ENCODE measurements around the gene THSD4.

THSD4 gene

GRCh38 chr15:71114887-71115566, at the start of gene THSD4:
THSD4 (plus strand) TSS chr15:71115471.
- peak; percentile 94 for DNase-seq

- DNase-seq, result no peak
Measured at GRCh38 chr15:71066983-71067382, 48.3 kb upstream of the THSD4 start.

DNA sequence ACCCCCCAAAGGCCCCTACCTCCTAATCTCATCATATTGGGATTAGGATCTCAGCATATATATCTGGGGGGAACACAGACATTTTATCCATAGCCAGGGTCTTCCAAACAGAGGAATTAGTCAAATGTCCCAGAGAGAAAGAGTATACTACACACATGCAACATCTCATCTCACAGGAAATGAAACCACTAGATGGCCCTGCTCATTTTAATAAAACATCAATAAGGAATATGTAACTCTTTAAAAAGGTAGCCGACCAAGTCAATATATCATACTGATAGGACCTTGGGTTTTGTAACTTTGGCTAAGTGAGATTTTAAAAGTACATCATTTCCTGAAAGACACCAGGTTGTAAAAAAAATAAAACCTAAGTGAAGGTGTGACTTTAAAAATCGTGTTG, 45.6 kb upstream of the THSD4 start:
- DNase-seq, result no peak

DNA sequence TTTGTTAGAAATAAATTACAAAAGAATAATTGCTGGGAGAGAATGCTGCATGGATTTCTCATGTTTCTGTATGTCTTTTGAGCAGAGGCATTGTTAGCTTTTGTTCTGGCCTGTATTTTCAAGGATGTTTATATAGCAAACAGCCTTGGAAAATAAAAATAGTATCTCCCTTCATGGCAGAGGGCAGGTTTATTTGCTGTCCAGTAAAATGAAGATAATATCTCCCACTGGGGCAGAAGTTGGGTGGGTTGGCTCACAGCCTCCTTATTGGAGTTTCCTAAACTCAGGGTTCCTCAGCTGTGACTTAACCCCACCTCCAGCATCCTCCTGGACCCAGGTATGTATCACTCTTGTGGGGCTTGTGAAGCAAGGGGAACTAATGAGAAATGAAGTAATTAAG, 43.7 kb upstream of the THSD4 start:
- DNase-seq, result no peak

GRCh38 chr15:71072423-71072822, 42.8 kb upstream of the THSD4 start:
- no peak for DNase-seq

DNA sequence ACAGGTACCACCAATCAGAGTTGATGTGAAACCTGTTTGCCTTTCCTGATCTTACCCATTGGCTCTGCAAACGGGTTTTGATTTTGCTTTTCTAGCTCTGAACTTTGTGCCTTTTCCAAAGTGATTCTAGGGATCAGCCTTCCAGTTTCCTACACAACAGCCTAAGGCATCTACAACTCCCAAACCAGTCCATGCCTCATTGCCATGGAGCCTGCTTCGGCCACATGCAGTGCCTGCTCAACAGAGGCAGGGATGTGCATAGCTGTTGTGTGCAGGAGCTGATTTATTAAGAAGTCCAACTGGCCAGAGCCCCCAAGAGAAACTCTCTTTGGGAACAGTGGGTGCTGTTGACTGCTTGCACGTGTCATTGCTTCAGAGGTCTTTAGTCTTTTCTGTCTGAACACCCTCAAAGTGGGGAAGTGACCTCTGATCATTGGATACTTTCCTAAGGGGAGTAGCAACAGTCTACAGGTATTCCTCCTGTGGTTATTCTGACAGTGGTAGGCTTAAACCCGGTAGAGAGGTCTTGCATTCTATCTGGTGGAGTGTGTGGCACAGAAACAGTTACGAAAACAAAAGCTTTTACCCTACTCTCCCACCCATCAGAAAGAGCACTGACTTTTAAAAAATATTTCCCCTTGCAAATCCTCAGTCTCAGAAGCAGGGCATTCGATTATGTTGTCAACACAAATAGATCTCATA, 36.6 kb upstream of the THSD4 start:
- DNase-seq, result no peak

DNA sequence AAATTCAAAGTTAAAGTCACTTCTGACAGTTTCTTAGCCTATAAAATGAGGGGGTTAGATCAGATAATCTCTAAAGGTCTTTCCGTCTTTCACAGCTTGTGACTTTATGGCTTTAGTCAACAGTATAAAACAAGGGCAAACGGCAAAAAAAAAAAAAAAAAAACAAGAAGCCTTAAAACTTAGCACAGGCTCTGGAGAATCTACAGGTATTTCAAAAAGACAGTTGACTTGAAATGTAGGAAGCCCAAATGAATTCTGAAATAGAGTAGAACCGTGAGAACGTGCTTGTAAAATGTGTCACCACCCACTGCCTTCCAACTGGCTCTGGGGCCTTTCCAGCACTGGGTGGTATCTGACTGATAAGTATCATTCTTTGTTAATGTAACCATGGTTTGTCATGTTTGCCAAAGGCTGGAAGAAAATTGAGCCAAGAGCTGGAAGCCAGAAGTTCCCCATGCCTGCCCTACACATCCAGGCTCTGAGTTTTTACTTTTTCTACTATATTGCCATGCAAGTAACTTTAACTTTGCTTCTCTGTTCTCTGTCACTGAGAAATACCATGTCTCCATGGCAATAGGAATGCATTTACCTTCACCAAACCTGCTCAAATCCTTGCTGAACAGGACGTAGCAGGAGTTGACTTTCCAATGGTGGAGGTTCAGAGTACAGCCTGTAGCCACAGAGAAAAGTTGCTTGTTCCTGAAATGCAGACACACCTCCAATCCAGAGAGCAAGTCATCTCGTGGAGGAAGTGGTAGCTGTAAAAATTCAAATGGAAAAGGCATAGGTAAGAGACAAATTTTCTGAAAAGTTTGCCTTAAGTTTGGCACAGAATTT, 35.8 kb upstream of the THSD4 start:
- DNase-seq, result no peak

DNA sequence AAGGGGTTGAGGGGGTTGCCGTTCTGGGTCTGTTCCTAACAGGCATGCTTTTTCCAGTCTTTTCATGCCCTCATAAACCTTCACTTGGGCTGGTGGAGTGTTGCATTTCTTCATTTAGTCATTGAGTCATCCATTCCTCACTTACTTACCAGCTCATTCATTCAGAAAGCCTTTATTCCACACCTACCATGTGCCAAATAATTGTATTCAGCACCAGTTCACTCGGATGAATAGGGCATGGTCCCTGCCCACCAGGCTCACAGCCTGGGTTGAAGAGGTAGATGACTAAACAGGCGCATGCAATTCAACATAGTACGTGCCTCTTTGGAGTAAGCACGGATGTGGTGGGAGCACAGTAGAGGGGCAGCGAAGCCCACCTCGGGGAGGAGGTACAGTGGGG, 35.1 kb upstream of the THSD4 start:
- DNase-seq, result no peak

GRCh38 chr15:71080705-71081104, 34.6 kb upstream of the THSD4 start:
- no peak for DNase-seq

DNA sequence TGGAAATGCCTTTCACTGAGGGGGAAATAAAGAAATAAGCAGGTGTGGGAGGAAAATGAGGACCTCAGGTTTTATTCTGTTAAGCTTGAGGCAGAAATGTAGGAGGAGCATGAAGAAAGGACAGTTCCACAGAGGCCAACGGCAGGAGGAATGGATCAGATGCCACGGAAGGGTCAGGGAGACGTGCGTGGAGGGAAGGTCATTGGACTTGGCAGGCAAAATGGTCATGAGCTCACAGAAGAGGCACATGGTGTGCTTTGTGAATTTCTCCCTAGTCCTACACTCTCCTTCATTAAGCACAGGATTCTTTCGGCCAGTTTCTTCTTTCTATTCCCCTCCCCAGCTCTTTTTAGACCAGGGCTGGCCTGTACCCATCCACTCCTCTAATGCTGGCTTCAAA, 32.5 kb upstream of the THSD4 start:
- DNase-seq, result no peak

DNA sequence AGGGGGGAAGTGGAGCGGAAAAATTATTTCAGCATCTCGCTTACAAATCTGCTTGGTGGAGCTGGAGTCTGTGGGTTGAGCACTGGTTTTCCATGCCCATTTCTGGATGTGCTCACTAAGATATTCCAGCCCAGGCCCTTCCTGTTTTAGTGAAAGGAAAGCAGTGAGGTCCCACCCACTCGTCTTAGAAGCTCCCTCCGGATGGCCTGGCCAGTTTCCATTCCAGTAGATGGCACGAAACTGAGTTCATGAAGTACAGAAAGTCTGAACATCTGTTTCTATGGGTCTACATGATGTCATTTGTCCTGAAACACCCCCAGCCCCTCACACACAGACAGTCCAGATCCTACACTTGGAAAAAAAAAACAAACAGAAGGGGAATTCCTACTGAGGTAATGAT, 31.9 kb upstream of the THSD4 start:
- DNase-seq, result no peak

DNA sequence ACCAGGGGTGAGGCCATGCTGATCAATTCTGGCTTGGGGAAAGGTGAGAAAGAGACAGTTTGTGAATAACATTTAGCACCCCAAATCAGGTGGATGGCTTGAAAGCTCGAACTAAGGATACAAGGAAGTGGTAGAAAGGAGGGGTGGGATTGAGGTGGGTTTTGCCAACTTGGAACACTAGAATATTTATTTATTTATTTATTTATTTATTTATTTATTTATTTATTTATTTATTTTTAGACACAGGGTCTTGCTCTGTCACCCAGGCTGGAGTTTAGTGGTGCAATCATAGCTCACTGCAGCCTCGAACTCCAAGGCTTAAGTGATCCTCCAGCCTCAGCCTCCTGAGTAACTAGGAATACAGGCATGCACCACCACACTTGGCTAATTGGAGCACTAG, 31.0 kb upstream of the THSD4 start:
- DNase-seq, result peak; percentile 10

- peak; percentile 43 for DNase-seq
Measured at GRCh38 chr15:71085809-71086208, 29.5 kb upstream of the THSD4 start.

GRCh38 chr15:71088155-71088554, 27.1 kb upstream of the THSD4 start:
- no peak for DNase-seq

- no peak for DNase-seq
Measured at GRCh38 chr15:71088683-71089082, 26.6 kb upstream of the THSD4 start.

GRCh38 chr15:71089801-71090200, 25.5 kb upstream of the THSD4 start:
- DNase-seq, result no peak

GRCh38 chr15:71091601-71092000, 23.7 kb upstream of the THSD4 start:
- peak; percentile 3 for DNase-seq

DNA sequence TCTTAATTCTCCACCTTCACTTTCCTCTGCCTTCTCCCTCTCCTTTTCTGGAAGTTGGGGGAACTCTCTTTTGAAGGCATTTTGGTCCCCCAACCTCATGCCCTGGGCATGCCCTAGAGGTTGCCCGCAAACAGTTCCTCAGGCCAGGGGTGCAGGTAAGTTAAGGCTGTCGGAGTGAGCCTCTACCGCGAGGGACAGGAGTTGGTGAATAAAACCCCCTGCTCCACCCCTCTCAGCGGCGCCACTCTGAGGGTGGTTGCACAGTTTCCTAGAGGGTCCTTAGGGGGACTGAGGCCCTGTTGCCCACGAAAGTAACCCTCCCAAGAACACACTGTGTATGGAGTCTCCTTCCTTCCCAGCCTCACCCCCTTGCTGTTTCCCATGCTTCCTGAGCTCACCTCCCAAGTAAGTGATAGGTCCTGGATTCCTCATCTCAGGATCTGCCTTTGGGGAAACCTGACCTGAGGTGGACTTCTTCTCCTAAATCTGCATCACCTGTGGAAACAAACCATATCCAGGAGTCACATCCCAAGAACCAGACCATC, 23.1 kb upstream of the THSD4 start:
- peak; percentile 37 for DNase-seq

DNA sequence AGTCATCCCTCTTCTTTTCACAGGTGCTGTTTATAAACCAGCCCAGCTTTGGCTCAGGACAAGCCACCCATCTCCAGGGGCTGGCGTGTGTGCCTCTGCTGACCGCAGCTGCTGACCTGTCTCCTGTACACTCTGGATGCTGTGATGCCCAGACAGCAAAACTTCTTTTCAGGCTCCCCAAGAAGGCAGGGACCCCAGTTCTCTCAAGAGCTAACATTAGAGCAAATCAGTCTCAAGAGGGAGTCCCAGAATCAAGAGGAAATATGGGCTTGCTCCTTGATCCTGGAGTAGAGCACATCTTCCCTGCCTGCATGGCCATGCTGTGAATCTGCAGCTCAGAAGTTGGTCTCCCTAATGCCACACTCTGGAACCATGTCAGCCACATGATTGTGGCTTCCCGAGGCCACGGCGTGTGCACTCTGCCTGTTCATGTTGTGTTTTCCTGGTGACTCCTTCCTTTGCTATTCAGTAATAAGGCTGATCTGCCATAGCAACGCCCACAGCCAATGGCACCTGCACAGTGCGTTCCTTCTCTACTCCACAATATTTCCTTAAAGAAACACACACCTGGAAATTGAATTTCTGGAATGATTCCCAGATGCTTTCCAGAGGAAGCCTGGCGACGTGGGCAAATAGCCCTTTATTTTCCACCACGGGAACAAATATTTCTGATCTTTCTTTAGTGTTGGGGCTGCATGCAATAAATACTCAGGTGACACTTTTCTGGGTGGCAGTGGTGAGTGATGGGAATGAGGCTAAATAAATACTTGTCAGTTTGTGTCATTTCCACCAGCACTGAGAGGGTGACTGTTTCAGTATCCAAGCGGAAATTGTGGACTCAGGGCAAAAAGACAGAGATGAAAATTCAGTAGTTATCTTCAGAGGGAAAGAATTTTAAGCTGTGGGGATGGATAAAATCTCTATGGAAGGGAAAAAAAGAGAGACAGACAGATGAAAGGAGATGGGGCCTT, 21.9 kb upstream of the THSD4 start:
- peak; percentile 36 for DNase-seq

DNA sequence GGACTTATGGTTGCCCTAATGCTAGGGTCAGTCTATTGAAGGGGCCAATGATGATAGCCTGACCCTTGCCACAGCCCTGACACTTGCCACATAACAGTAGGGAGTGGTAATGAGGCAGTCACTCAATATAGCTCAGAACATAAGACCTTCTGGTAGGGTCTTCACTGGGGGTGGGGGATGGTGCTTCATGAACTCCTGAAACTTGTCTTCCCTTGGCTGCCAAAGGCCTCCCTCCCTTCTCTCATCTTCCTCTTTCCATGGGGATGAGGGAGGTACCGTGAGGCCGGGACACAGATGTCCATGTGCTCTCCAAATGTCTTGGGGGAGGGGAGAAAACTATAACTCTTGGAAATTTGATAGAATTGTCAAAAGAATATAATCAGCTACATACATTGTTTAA, 21.1 kb upstream of the THSD4 start:
- no peak for DNase-seq

GRCh38 chr15:71096676-71097075, 18.6 kb upstream of the THSD4 start:
- peak; percentile 73 for DNase-seq

DNA sequence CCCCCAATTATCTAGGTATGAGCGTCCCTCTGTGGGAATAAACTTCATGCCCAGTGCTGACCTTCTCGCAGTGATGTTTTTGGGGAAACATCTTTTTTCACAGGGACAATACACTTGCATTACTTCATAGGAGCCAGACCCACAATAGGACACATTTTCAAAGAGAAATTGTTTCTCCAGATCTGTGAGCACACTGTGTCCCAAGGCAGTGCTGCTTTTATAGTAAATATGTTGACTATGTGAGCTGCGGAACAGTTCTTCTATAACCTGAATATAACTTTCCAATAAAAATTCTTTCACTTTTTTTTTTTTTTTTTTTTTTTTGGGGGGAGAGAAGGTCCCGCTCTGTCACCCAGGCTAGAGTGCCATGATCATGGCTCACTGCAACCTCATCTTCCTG, 17.4 kb upstream of the THSD4 start:
- DNase-seq, result no peak

All from islet precursor cell (in vitro differentiated cells).